Endodermal cell (in vitro differentiated cells): ENCODE results near the gene ALDH1A1. TPM values are rescaled to one million over a fixed set of nuclear protein-coding genes. Genes with fewer than 3 reads are reported as not detected.

Experiments
- DNase-seq: peaks from one replicate; pipeline ENCODE4 v3.0.0-alpha.2; 2017
- H3K27ac ChIP-seq: 2 replicates; pipeline ENCODE4 v1.5.1; 2013; ENCODE audit warnings: mild to moderate bottlenecking, low read depth, low read length, moderate library complexity
- H3K27me3 ChIP-seq: 2 replicates; pipeline ENCODE4 v1.6.1; 2013; ENCODE audit warnings: mild to moderate bottlenecking, low read length, moderate library complexity; ENCODE audit not compliant: insufficient read depth, control insufficient read depth, poor library complexity, severe bottlenecking
- H3K36me3 ChIP-seq: 2 replicates; pipeline ENCODE4 v1.7.0; 2013; ENCODE audit warnings: mild to moderate bottlenecking, low read length, moderate library complexity; ENCODE audit not compliant: control insufficient read depth, insufficient read depth
- H3K4me1 ChIP-seq: one replicate; pipeline ENCODE4 v1.7.0; 2013; ENCODE audit warnings: low read length; ENCODE audit not compliant: control insufficient read depth, insufficient read depth
- H3K4me3 ChIP-seq: 2 replicates; pipeline ENCODE4 v1.5.1; 2013; ENCODE audit warnings: mild to moderate bottlenecking, low read length, moderate library complexity
- H3K9ac ChIP-seq: 2 replicates; pipeline ENCODE4 v1.6.1; 2013; ENCODE audit warnings: mild to moderate bottlenecking, low read length, moderate library complexity; ENCODE audit not compliant: poor library complexity, severe bottlenecking; ENCODE audit errors: extremely low read depth
- H3K9me3 ChIP-seq: 2 replicates; pipeline ENCODE4 v1.6.1; 2013; ENCODE audit warnings: mild to moderate bottlenecking, low read length, moderate library complexity; ENCODE audit not compliant: control insufficient read depth
- H3K27ac Mint-ChIP-seq: 2 replicates; pipeline ENCODE4 v1.8.0; 2020; ENCODE audit warnings: mixed read lengths
- H3K27me3 Mint-ChIP-seq: 2 replicates; pipeline ENCODE4 v1.8.0; 2021; ENCODE audit warnings: mild to moderate bottlenecking, mixed read lengths; ENCODE audit not compliant: insufficient read depth
- H3K36me3 Mint-ChIP-seq: 2 replicates; pipeline ENCODE4 v1.8.0; 2020; ENCODE audit warnings: low read depth, mixed read lengths
- H3K4me1 Mint-ChIP-seq: 2 replicates; pipeline ENCODE4 v1.8.0; 2020; ENCODE audit warnings: mixed read lengths
- H3K4me3 Mint-ChIP-seq: 2 replicates; pipeline ENCODE4 v1.8.0; 2020; ENCODE audit warnings: mild to moderate bottlenecking, moderate library complexity, mixed read lengths
- H3K9me3 Mint-ChIP-seq: 2 replicates; pipeline ENCODE4 v1.8.0; 2020; ENCODE audit warnings: mild to moderate bottlenecking, mixed read lengths
- CTCF ChIP-seq: fragments of 200-600 bp; sonication (generic); conservative IDR thresholded peaks from 2 replicates; pipeline ENCODE4 v1.5.0; 2021; ENCODE audit warnings: antibody characterized with exemption, mild to moderate bottlenecking
- WGBS, 2 experiments: methylation state at CpG; one replicate each; pipeline versions ENCODE4 v1.1.5 to v1.1.7; 2013; ENCODE audit warnings: missing lambda C conversion rate in 2 of 2, mixed read lengths in 1 of 2; ENCODE audit not compliant: insufficient coverage in 1 of 2, insufficient read length in 1 of 2; 5-methylcytosine and 5-hydroxymethylcytosine counted together
- total RNA-seq, 2 donors: library from RNA; stranded (reverse); fragmentation: NEBNext Ultra II Directional in 1 of 2; extraction: Animal tissue kit (Norgen Biotek cat#: 25700) in 1 of 2; gene quantifications; 2 replicates in 1 of 2; 3 replicates in 1 of 2; pipeline ENCODE4 v1.2.1, GENCODE V29; 2021

The ALDH1A1 gene
- total RNA-seq, 2 donors from 2014 or later, result 3.5 to 4.6 TPM

- WGBS, 2 experiments, result 83 to 100% methylated on average over 1 of the region's 1 CpG
- no peaks in the 10 kb centered on the region for H3K36me3 ChIP-seq
- H3K27me3 ChIP-seq, result peaks cover 9% of the 10 kb centered on the region
- no peaks in the 10 kb centered on the region for H3K36me3 Mint-ChIP-seq
- no peak for TF ChIP-seq CTCF
- H3K27me3 Mint-ChIP-seq, result no peaks in the 10 kb centered on the region
- H3K27ac ChIP-seq, result no peak overlapping the region
- DNase-seq, result no peak
- no peak overlapping the region for H3K4me3 Mint-ChIP-seq
- peaks cover 5% of the 10 kb centered on the region for H3K4me1 ChIP-seq
- peaks cover 10% of the 10 kb centered on the region for H3K9me3 Mint-ChIP-seq
- no peak overlapping the region for H3K9ac ChIP-seq
- no peak overlapping the region for H3K4me3 ChIP-seq
- no peaks in the 10 kb centered on the region for H3K9me3 ChIP-seq
- peaks cover 26% of the 10 kb centered on the region for H3K4me1 Mint-ChIP-seq
- no peak overlapping the region for H3K27ac Mint-ChIP-seq
Observed at GRCh38 chr9:72855321-72855720, 97.5 kb downstream of the ALDH1A1 start.

Other genes starting within 250 kb of the ALDH1A1 start
- 1 to 10 TPM in 1 of 2 donors, under 1 TPM in 1; 0.82 to 8.9 TPM for gene ANXA1, start 198.8 kb upstream of the ALDH1A1 start, total RNA-seq